Measurements from ENCODE around the gene RGMA. TPM values are rescaled to one million over a fixed set of nuclear protein-coding genes. Genes with fewer than 3 reads are reported as not detected.

Gene RGMA
- total RNA-seq = 1 to 10 TPM; 2.3 to 3.4 TPM

GRCh38 chr15:93088981-93089726 is at the start of gene RGMA:
Gene RGMA, minus strand, starts transcription at chr15:93089211. Its CDS starts 279 bp downstream, at chr15:93088932.

Other genes starting within 250 kb of the RGMA start
- gene CHD2, start 188.9 kb downstream of the RGMA start, total RNA-seq = 10 to 100 TPM; 38.0 to 53.0 TPM

Data from melanocyte of skin (primary cell).